Bronchial epithelial cell (primary cell): ENCODE results near the gene MROH2A. TPM values are rescaled to one million over a fixed set of nuclear protein-coding genes. Genes with fewer than 3 reads are reported as not detected.

Source experiments
- DNase-seq: peaks from one replicate; pipeline ENCODE4 v3.0.0-alpha.2; 2010; ENCODE audit warnings: low read depth
- FAIRE-seq: peaks from 2 replicates; lab custom pipeline; 2011; peaks lifted over from hg19 to GRCh38; lab: Jason Lieb, UNC
- H3K27me3 ChIP-seq: 2 replicates; pipeline ENCODE4 v1.5.1; 2011; ENCODE audit warnings: low read length; ENCODE audit not compliant: control insufficient read depth, insufficient read depth
- H3K36me3 ChIP-seq: 2 replicates; pipeline ENCODE4 v1.5.1; 2011; ENCODE audit warnings: low read length; ENCODE audit not compliant: control insufficient read depth, insufficient read depth
- H3K4me3 ChIP-seq: 2 replicates; pipeline ENCODE4 v1.5.1; 2011; ENCODE audit warnings: mild to moderate bottlenecking, low read depth, low read length, control low read depth
- total RNA-seq: library from RNA; depleted of rRNA; stranded (reverse); fragments of >200 nt; gene quantifications from 2 replicates; pipeline ENCODE4 v1.2.1, GENCODE V29; 2014
- TF ChIP-seq, protein P1 (sequence below): IDR thresholded peaks from 2 replicates; pipeline ENCODE4 v1.5.1; 2011; ENCODE audit warnings: mild to moderate bottlenecking, moderate library complexity, low read length, control low read depth, inconsistent platforms; ENCODE audit not compliant: insufficient read depth, severe bottlenecking

The MROH2A gene
- total RNA-seq, 1 donor from 2014 or later = not detected

DNA sequence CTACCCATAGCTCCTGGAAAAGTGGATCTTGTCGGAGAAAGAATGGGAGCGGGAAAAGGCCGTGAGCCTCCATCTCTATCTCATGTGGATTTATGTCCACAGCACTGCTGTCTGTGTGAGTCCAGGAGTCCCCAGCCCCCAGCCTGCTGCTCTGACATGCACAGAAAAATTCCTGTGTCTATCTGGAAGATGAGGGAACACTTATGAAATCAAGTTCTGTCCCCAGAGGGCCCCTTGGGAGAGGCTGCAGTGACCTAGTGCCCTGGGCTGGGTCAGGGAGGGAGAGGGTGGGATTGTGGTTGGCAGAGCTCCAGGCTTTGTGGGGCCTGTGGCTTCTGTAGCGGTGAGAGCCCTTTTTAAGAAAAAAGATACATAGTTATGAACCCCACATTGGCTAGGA, 38.6 kb downstream of the MROH2A start:
- Histone ChIP-seq H3K36me3 (no peaks in the 10 kb centered on the region), H3K4me3 (no peak overlapping the region), H3K27me3 (peaks cover 2% of the 10 kb centered on the region)
- peak; percentile 70 for FAIRE-seq
- TF ChIP-seq, protein P1, sequence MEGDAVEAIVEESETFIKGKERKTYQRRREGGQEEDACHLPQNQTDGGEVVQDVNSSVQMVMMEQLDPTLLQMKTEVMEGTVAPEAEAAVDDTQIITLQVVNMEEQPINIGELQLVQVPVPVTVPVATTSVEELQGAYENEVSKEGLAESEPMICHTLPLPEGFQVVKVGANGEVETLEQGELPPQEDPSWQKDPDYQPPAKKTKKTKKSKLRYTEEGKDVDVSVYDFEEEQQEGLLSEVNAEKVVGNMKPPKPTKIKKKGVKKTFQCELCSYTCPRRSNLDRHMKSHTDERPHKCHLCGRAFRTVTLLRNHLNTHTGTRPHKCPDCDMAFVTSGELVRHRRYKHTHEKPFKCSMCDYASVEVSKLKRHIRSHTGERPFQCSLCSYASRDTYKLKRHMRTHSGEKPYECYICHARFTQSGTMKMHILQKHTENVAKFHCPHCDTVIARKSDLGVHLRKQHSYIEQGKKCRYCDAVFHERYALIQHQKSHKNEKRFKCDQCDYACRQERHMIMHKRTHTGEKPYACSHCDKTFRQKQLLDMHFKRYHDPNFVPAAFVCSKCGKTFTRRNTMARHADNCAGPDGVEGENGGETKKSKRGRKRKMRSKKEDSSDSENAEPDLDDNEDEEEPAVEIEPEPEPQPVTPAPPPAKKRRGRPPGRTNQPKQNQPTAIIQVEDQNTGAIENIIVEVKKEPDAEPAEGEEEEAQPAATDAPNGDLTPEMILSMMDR = no peak
- DNase-seq = no peak

DNA sequence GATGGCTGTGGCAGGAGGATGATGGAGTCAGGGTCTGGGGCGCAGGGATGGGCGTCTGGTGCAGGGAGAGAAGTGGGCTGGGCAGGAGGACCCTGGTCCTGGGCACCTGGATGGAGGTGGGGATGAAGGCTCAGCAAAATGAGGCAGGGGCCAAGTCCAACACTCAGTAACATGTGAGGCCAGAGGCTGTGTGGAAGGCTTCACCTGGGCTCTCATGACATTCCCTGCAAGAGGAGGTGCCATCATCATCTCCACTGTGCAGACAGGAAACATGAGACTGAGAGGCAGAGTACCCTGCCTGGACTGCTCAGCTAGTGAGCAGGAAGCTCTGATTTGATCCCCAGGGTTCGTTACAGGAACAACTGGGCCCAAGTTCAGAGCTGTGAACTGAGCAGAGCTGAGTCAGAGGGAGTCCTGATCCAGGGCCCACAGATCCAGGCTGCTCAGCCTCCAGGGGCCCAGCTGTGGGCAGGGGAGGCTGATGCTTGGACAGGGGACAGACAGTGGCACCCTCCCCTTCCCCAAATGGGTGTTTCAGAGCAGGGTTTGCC, 39.3 kb downstream of the MROH2A start:
- no peak for DNase-seq
- no peaks in the 10 kb centered on the region for H3K36me3 ChIP-seq
- H3K27me3 ChIP-seq = peaks cover 2% of the 10 kb centered on the region
- H3K4me3 ChIP-seq = no peak overlapping the region
- FAIRE-seq = no peak
- TF ChIP-seq, protein P1 = no peak

DNA sequence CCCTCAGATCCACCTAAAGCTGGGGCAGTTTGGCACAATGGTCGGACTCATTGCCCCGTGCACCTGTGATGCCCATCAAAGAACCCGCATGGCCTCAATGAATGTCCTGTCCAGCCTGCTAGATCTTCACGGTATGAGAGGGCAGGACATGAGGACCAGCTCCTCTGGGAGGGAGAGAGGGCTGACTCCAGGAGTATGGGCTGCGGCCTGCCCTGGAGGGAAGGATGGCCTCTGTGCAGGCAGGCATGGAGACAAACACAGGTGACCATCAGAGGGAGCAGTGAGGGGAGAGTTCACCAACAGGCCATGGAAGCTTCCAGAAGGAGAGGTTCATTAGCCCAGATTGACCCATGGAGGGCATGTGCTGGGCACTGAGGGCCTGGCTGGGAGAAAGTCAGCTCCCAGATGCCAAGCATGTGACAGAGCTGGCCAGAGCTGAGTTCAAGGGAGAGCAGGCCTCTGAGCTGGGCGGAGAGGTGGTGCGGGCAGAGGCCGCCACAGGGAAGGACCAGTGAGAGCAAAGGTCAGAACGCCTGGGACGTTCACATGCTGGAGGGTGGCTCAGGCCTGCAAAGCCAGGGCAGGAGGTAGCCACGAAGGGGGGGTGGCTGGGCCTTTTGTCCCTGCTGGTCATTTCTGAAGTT, 40.0 kb downstream of the MROH2A start:
- FAIRE-seq = no peak
- H3K27me3 ChIP-seq = peaks cover 2% of the 10 kb centered on the region
- TF ChIP-seq, protein P1 = no peak
- H3K36me3 ChIP-seq = no peaks in the 10 kb centered on the region
- H3K4me3 ChIP-seq = no peak overlapping the region
- DNase-seq = no peak

DNA sequence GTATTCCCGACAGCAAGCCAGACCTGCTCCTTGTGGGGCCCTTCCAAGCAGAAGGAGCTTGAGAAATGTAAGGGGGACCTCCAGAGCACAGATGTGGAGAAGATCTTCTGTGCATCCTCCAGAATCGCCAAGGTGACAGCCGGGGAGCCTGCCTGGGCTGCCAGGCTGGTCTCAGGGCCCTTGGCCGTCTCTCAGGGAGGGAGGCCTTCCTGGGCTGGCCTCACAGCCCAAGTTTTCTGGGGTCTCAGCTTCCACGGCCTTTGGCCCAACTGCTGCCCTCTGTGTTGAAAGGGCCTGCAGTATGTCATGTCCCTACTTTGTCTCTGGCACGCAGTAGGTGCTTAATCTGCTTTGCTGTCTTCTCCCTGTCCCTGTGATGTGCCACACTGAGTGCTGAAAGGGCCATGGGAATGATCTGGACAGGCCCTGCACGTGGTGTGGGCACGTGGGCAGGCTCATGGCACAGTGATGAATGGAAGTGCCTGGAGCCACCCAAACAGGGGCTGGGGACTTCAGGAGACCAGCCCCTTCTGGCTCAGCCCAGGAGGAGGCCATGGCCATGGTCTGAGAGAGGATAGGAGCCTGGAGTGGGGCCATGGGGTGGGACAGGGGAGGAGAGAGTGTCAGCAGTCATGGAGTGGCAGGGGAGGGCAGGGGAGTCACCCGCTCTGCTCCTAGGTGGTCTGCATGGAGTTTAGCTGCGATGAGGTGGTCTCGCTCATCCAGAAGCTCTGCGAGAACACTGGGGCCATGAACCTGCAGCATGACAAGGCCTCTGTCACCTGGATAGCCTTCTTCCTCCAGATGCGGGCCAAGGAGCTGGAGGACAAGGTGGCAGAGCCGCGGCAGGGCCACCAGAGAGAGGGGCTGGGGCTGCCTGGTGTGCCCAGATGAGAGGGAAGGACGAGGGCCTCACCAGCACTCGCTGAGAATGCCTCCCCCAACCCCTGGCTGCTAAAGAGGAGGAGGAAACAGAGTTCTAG, 40.8 kb downstream of the MROH2A start:
- DNase-seq (no peak), FAIRE-seq (no peak)
- TF ChIP-seq, protein P1 = no peak

DNA sequence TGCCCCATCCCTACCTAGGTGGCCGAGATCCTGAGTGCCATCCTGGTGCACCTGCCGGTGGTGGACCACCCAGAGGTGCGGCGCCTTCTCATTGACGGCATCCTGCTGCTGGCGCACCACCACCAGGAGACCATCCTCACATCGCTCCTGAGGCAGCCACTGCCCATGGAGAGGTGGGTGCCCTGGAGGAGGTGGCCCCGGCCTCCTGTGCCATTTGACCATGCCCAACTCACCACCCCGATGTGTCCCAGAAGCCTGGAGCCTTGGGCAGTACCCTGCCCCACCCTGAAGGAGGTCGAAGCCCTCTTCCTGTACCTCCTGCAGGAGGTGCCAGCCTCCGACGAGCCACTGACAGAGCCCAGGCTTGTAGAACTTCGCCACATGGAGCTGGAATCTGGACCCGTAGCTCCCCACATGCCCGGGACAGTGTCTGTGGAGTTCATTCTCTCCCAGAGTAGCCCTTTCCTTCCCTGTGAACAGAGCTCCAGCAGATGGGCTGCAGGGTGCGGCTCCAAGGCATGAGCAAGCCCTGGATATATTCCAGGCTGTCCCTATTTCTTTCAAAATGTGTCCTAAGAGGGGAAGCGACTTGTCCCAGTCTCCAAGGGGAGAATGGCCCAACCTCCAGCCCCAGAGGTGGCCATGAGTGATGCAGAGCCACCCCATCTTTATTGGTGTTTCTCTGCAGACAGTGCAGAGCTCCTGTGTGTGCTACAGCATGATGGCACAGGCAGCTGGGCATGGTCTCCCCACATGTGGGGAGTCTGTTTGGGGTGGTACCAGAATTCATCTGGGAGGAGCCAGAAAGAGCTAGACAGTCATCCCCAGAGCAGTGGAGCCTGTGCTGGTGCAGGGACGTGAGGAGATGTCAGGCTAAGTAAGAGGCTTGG, 42.0 kb downstream of the MROH2A start:
- TF ChIP-seq, protein P1 = no peak
- no peaks in the 10 kb centered on the region for H3K36me3 ChIP-seq
- FAIRE-seq (no peak), DNase-seq (no peak)
- no peaks in the 10 kb centered on the region for H3K27me3 ChIP-seq
- H3K4me3 ChIP-seq = no peak overlapping the region

More for the DNA sequence above, 40.8 kb downstream of the MROH2A start:
- no peaks in the 10 kb centered on the region for H3K27me3 ChIP-seq
- H3K4me3 ChIP-seq = no peak overlapping the region
- no peaks in the 10 kb centered on the region for H3K36me3 ChIP-seq
